ENCODE data around the gene KLHL18.
"Not testable (repeated sequence)": the region's sequence is repeated elsewhere in the genome, so short reads cannot be mapped to it uniquely, and the experiment has no call there.

KLHL18 gene

DNA sequence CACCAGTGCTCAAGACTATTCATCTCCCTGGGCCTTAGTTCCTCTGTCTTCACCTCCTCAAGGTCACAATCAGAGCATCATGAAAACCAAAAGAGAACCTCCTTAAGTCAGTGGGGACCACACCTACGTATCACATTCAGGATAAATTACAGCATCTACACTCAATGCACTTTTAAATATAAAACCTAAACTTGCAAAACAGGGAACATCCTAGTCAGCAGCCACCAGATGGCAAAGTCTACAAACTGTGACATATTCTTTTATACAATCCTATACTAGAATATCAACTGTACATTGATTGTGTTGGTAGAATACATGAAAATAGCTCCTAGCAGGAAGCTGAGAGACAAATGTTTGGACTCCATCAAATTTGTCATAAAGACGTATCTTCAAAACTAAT, 8.1 kb upstream of the KLHL18 start:
- DNase-seq (ENCODE audit: low spot score), result no peak

GRCh38 chr3:47276558-47276957, 6.2 kb upstream of the KLHL18 start:
- no peak for DNase-seq (ENCODE audit: low spot score)

DNA sequence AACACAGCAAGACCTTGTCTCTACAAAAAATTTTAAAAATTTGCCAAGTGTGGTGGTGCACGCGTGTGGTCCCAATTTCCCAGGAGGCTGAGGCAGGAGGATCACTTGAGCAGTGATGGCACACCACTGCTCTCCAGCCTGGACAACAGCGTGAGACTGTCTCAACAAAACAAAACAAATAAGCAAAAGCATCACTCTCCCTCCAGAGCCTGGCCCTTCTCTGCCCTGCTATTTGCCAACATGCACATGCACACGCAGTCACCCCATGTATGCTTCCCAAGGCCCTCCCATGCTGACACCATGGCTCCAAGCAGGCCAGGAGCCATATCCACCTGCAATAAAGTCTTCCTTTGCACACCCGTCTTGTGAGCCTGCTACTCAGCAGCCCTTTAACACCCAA, 2.2 kb upstream of the KLHL18 start:
- DNase-seq (ENCODE audit: low spot score), result no peak

- DNase-seq (ENCODE audit: low spot score), result peak; percentile 38
Observed at GRCh38 chr3:47283193-47283537, 421 bp downstream of the KLHL18 start.

DNA sequence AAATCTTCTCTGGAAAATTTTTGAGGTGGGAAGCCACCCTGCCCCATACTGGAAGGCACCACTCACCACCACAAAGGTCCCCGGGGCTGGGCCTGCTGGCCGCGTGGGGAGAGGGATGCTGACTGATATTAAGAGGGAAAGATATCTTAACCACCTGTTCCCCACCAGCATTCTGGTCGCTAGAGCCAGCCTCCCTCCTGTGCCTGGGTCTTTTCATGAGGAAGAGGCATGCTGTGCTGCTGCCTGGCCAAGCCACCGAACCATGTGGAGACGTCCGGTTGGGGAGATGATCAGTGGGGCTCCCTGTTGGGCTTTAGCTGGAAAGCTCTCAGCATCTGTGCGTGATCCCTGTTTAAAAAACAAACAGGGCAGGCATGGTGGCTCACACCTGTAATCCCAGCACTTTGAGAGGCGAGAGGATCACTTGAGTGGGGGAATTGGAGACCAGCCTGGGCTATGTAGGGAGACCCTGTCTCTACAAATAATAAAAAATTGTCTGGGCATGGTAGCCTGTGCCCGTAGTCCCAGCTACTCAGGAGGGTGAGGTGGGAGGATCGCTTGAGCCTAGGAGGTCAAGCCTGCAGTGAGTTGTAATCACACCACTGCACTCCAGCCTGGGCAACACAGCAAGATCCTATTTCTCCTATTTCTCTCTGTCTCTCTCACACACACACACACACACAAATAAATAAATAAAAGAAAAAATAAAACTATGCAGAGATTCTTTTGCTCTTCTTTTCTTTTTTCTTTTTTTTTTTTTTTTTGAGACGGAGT, 1.0 kb downstream of the KLHL18 start:
- DNase-seq (ENCODE audit: low spot score), result peak; percentile 33

DNA sequence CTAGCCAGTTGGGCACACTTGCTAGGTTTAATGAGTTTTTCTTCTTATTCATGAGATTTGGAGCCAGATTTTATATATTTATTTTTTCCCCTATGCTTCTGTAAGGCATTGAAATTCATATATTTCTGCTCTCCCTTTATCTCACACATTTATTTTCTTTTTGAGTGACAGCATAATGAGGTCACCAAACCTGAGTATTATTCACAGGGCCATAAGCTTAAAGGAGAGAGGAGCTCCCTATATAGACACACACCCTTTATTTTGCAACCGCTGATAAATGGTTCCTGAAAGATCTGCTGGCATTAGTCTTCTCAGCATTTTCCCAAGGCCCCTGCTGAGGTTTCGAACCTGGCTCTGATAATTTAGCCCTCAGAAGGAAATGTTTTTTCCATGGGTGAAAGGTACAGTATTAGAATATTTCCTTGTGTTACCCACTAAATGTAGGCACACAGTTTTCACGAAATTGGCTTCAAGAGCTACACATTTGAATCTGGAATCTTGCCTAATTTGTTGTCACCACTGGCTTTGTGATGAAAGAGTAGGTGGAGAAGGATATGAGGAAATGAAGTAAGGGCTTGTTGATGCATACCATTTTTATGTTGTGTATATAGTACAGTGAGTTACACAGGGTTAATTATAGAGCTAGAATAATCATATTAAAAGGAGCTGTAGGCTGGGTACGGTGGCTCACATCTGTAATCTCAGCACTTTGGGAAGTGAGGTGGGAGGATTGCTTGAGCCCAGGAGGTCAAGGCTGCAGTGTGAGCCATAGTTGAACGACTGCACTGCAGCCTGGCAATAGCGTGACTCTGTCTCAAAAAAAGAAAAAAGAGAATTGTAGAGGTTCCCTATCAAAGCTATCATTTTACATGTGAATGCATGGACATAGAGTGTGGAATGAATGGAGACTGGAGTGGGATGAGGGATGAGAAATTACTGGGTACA, 6.5 kb downstream of the KLHL18 start:
- no peak for DNase-seq (ENCODE audit: low spot score)

GRCh38 chr3:47291158-47291753, 8.5 kb downstream of the KLHL18 start:
- no peak for DNase-seq (ENCODE audit: low spot score)

DNA sequence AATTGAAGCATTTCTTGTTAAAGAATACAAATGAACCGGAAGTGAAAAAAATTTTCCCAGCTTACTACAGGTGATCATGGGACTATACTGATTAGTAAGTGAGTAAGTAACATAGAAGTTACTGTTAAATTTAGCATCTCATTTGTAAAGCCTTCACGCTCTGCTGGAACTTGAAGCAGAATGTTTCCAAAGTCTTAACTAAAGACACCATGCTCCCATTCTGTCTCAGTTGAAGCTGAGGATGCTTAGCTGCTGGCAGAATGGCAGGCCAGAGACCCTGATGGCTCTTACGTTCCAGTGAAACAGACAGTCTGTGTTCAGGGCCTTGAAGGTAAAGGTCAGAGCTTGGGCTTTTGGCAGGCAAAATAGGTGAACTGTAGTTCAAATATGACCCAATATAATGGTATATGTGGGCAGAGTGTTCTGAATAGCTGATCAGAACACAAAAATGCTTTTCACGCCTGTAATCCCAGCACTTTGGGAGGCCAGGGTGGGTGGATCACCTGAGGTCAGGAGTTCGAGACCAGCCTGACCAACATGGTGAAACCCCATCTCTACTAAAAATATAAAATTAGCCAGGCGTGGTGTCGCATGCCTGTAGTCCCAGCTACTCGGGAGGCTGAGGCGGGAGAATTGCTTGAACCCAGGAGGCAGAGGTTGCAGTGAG, 9.1 kb downstream of the KLHL18 start:
- not testable (repeated sequence) for DNase-seq (ENCODE audit: low spot score)

- no peak for DNase-seq (ENCODE audit: low spot score)
Observed at GRCh38 chr3:47293822-47294221, 11.1 kb downstream of the KLHL18 start.

DNA sequence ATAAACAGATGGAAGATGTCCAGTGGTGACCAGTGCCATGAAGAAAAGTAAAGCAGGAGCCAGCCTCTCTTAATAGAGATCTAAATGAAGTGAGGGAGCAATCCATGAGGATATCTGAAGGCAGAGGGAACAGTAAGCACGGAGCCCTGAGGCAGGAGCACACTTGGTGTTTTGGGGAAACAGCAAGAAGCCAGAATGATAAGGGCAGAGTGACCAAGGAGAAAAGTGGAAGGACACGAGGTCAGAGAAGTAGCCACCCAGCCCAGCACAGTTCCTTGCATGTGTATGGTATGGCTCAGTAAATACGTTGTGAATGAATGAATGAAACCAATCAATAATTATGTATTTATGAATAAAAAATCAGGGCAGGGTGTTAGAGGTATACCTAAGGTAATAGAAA, 11.6 kb downstream of the KLHL18 start:
- DNase-seq (ENCODE audit: low spot score), result no peak

DNA sequence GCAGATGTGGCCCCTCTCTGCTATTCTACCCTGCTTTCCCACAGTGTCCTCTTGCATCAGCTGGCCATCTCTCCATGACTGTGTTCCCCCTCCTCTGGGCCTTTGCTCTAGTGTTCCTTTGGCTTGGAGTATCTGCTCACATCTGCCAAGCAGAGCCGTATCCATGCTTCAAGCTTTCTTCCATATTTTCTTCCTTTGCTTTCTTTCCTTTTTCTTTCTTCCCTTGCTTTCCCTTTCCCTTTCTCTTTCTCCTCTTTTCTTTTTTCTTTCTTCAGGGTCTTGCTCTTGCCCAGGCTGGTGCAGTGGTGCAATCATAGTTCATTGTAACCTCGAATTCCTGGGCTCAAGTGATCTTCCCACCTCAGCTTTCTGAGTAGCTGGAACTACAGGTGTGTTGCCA, 12.6 kb downstream of the KLHL18 start:
- DNase-seq (ENCODE audit: low spot score), result no peak

GRCh38 chr3:47295976-47296375, 13.2 kb downstream of the KLHL18 start:
- no peak for DNase-seq (ENCODE audit: low spot score)

- no peak for DNase-seq (ENCODE audit: low spot score)
Observed at GRCh38 chr3:47296562-47297302, 14.0 kb downstream of the KLHL18 start.

- DNase-seq (ENCODE audit: low spot score), result no peak
Observed at GRCh38 chr3:47298439-47298838, 15.7 kb downstream of the KLHL18 start.

DNA sequence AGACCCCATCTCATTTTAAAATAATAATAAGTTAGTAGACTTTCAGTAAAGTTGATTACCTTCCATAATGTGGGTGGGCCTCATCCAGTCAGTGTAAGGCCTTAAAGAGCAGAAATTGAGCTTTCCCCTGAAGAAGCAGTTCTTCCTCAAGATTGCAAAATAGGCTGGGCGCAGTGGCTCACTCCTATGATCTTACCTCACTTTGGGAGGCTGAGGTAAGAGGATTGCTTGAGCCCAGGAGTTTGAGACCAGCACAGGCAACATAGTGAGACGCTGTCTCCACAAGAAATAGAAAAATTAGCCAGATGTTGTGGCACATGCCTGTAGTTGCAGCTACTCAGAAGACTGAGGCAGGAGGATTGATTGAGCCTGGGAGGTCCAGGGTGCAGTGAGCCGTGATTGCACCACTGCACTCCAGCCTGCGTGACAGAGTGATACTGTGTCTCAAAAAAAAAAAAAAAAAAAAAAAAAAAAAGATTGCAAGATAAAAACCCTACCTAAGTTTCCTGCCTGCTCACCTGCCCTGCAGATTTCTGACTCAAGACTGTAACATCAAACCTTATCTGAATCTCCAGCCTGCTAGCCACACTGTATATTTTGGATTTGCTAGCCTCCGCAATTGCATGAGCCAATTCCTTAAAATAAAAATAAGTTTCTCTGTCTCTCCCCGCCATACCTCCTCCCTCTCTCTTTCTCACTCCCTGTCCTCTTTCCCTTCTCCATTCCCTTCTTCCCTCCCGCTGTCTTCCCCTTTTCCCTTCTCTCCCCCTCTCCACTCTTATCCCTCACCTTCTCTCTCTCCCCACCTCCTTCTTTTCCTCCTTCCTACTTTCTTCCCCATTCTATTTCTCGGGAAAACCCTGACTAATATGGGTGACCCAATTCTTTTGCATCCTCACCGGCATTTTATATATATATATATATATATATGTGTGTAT, 16.9 kb downstream of the KLHL18 start:
- DNase-seq (ENCODE audit: low spot score), result no peak

DNA sequence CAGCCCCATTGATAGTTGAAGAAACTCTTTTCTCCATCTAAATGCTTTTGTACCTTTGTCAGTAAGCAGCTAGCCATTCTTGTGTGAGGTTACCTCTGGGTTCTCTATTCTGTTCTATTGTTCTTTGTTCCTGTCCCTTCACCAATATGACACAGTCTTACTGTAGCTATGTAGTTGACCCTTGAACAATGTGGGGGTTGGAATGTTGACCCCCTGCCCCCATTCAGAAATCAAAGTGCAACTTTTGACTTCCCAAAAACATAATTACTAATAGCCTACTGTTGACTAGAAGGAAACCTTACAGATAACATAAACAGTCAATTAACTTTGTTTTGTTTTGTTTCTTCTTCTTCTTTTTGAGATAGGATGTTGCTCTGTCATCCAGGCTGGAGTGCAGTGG, 18.7 kb downstream of the KLHL18 start:
- no peak for DNase-seq (ENCODE audit: low spot score)

- no peak for DNase-seq (ENCODE audit: low spot score)
Observed at GRCh38 chr3:47306022-47306421, 23.3 kb downstream of the KLHL18 start.

- not testable (repeated sequence) for DNase-seq (ENCODE audit: low spot score)
Observed at GRCh38 chr3:47309231-47309630, 26.5 kb downstream of the KLHL18 start.

DNA sequence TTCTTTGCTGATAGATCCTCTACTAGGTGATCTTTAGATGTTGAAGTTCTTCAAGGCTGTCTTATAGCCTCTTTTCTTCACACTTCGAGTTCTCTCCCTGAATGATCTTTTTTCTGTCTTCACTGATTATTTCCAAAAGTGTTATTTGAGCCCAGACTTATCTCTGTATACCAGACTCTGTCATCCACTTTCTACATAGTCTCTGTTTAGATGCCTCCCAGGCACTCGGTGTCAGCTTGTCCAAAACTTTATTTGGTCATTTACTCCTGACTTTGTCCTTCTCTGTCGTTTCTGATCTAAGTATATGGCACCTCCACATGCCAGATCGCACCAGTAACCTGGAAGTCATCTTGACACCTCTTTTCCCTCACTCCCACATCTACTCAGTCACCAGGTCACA, 27.6 kb downstream of the KLHL18 start:
- no peak for DNase-seq (ENCODE audit: low spot score)

GRCh38 chr3:47313341-47314055, 30.8 kb downstream of the KLHL18 start:
- no peak for DNase-seq (ENCODE audit: low spot score)

Data from kidney tubule cell (primary cell).